DND-41 (cell line): ENCODE data around the gene PSME3IP1.

ENCODE experiments used
- ATAC-seq: fragments of 200-7000 bp; cut with Tn5 transposase; 3 replicates; pipeline ENCODE4 v1.9.1; 2021; ENCODE audit warnings: low read depth; ENCODE audit not compliant: insufficient read depth
- DNase-seq: peaks from one replicate; pipeline ENCODE4 v3.0.0-alpha.2; 2020
- H2AFZ ChIP-seq: 2 replicates; pipeline ENCODE4 v1.6.0; 2012; ENCODE audit warnings: low read depth, low read length
- H3K27ac ChIP-seq: 2 replicates; pipeline ENCODE4 v1.5.1; 2012; ENCODE audit warnings: low read length, inconsistent platforms
- H3K27me3 ChIP-seq: fragments of 200-600 bp; sonication (generic); 2 replicates; pipeline ENCODE4 v1.6.0; 2012; ENCODE audit warnings: low read length, mild to moderate bottlenecking, inconsistent platforms; ENCODE audit not compliant: insufficient read depth, poor library complexity
- H3K36me3 ChIP-seq: 2 replicates; pipeline ENCODE4 v1.5.1; 2012; ENCODE audit warnings: low read length, inconsistent platforms; ENCODE audit not compliant: insufficient read depth
- H3K4me1 ChIP-seq: 2 replicates; pipeline ENCODE4 v1.5.1; 2012; ENCODE audit warnings: mild to moderate bottlenecking, low read length; ENCODE audit not compliant: insufficient read depth
- H3K4me2 ChIP-seq: 2 replicates; pipeline ENCODE4 v1.6.0; 2012; ENCODE audit warnings: mild to moderate bottlenecking, moderate library complexity, low read length, inconsistent platforms; ENCODE audit not compliant: insufficient read depth
- H3K4me3 ChIP-seq, 2 experiments: fragments of 200-600 bp in 1 of 2; shearing (Covaris generic) in 1 of 2; 2 replicates each; pipeline ENCODE4 v1.5.1; 2012 to 2016; ENCODE audit warnings: inconsistent platforms in 2 of 2, low read length in 2 of 2, mild to moderate bottlenecking in 2 of 2, low read depth in 1 of 2, moderate library complexity in 1 of 2
- H3K79me2 ChIP-seq: 2 replicates; pipeline ENCODE4 v1.6.0; 2012; ENCODE audit warnings: low read length, inconsistent platforms; ENCODE audit not compliant: insufficient read depth
- H3K9ac ChIP-seq: 2 replicates; pipeline ENCODE4 v1.6.0; 2012; ENCODE audit warnings: low read depth, mild to moderate bottlenecking, inconsistent platforms, low read length, moderate library complexity
- H3K9me3 ChIP-seq: 2 replicates; pipeline ENCODE4 v1.5.1; 2012; ENCODE audit warnings: low read length, moderate library complexity, mild to moderate bottlenecking, inconsistent platforms; ENCODE audit not compliant: insufficient read depth, severe bottlenecking
- H4K20me1 ChIP-seq: 2 replicates; pipeline ENCODE4 v1.6.0; 2012; ENCODE audit warnings: low read length; ENCODE audit not compliant: insufficient read depth
- EZH2 ChIP-seq: IDR thresholded peaks from 3 replicates; pipeline ENCODE4 v1.6.1; 2012; ENCODE audit warnings: borderline replicate concordance, low read depth, mild to moderate bottlenecking, moderate library complexity, low read length, inconsistent platforms; ENCODE audit not compliant: severe bottlenecking
- TF ChIP-seq, protein P1 (sequence below): IDR thresholded peaks from 2 replicates; pipeline ENCODE4 v1.5.1; 2012; ENCODE audit warnings: borderline replicate concordance, low read length, moderate library complexity, mild to moderate bottlenecking; ENCODE audit not compliant: poor library complexity, severe bottlenecking; ENCODE audit errors: extremely low read depth

The PSME3IP1 gene

DNA sequence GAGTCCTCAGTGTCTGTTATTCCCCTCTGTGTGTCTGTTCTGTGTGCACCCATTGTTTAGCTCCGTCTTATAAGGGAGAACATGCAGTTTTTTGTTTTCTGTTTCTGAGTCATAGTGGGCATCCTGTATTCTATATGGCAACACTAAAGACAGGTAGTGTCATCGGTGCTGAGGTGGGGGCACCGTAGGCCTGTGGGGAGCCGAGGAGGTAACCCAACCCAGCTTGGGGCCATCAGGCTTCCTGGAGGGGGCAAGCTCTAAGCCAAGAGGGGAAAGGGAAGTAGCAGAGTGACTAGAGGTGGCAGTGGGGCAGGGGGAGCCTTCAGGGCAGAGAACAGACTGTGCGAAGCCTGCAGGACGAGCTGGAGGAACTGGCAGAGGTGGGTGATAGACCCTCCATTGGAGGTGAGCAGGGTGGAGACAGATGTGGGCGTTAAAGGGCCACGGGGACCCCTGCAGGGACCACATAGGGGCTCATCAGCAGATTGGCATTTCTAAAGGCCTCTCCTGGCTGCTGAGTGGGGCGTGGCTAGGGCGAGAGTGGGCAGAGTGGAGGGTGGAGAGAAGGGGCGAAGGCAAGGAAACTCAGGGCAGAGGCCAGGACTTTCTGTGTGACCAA, 57.0 kb downstream of the PSME3IP1 start:
- no peaks in the 10 kb centered on the region for H3K9me3 ChIP-seq
- H3K4me2 ChIP-seq, result no peak overlapping the region
- ATAC-seq, result no peak
- H2AFZ ChIP-seq, result no peak overlapping the region
- no peak for DNase-seq
- H3K9ac ChIP-seq, result no peak overlapping the region
- H3K27me3 ChIP-seq, result no peaks in the 10 kb centered on the region
- H4K20me1 ChIP-seq, result no peaks in the 10 kb centered on the region
- no peak overlapping the region for H3K27ac ChIP-seq
- H3K4me1 ChIP-seq, result no peaks in the 10 kb centered on the region
- no peaks in the 10 kb centered on the region for H3K79me2 ChIP-seq
- H3K36me3 ChIP-seq, result no peaks in the 10 kb centered on the region
- TF ChIP-seq, protein P1, sequence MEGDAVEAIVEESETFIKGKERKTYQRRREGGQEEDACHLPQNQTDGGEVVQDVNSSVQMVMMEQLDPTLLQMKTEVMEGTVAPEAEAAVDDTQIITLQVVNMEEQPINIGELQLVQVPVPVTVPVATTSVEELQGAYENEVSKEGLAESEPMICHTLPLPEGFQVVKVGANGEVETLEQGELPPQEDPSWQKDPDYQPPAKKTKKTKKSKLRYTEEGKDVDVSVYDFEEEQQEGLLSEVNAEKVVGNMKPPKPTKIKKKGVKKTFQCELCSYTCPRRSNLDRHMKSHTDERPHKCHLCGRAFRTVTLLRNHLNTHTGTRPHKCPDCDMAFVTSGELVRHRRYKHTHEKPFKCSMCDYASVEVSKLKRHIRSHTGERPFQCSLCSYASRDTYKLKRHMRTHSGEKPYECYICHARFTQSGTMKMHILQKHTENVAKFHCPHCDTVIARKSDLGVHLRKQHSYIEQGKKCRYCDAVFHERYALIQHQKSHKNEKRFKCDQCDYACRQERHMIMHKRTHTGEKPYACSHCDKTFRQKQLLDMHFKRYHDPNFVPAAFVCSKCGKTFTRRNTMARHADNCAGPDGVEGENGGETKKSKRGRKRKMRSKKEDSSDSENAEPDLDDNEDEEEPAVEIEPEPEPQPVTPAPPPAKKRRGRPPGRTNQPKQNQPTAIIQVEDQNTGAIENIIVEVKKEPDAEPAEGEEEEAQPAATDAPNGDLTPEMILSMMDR, result no peak
- no peak for TF ChIP-seq EZH2
- H3K4me3 ChIP-seq, result no peak overlapping the region

DNA sequence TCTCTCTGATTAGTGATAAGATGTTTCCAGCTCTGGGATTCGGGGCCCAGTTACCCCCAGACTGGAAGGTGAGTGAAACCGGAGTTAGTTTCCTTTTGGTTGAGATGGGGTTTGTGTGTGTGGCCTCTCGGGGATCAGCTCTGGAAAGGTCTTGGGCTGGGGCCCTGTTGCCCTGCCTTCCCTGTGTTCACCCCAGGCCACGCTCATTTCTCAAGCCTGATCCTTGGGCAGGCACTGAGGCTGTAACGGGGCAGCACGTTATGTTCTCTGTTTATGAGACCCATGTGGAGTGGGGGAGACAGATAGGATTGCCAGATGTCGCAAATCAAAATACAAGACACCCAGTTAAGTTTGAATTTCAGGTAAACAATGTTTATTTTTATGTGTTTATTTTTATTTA, 58.0 kb downstream of the PSME3IP1 start:
- no peak overlapping the region for H2AFZ ChIP-seq
- H3K79me2 ChIP-seq, result no peaks in the 10 kb centered on the region
- DNase-seq (no peak), ATAC-seq (no peak)
- H3K36me3 ChIP-seq, result no peaks in the 10 kb centered on the region
- no peaks in the 10 kb centered on the region for H4K20me1 ChIP-seq
- no peak overlapping the region for H3K9ac ChIP-seq
- H3K4me1 ChIP-seq, result no peaks in the 10 kb centered on the region
- no peak overlapping the region for H3K27ac ChIP-seq
- no peak overlapping the region for H3K4me3 ChIP-seq
- no peak for TF ChIP-seq EZH2
- TF ChIP-seq, protein P1, result no peak
- H3K4me2 ChIP-seq, result no peak overlapping the region
- no peaks in the 10 kb centered on the region for H3K27me3 ChIP-seq
- H3K9me3 ChIP-seq, result no peaks in the 10 kb centered on the region

GRCh38 chr16:57127037-57127763, 58.6 kb downstream of the PSME3IP1 start:
- no peaks in the 10 kb centered on the region for H4K20me1 ChIP-seq
- no peak overlapping the region; the same call in 1 of the 2 replicates for H2AFZ ChIP-seq
- ATAC-seq (no peak), DNase-seq (no peak)
- no peaks in the 10 kb centered on the region for H3K79me2 ChIP-seq
- no peak overlapping the region for H3K27ac ChIP-seq
- H3K4me3 ChIP-seq, result no peak overlapping the region
- no peaks in the 10 kb centered on the region for H3K4me1 ChIP-seq
- H3K36me3 ChIP-seq, result no peaks in the 10 kb centered on the region
- no peak overlapping the region for H3K4me2 ChIP-seq
- H3K27me3 ChIP-seq, result no peaks in the 10 kb centered on the region
- H3K9me3 ChIP-seq, result no peaks in the 10 kb centered on the region
- H3K9ac ChIP-seq, result no peak overlapping the region
- TF ChIP-seq, protein P1, result no peak
- no peak for TF ChIP-seq EZH2
